Measurements from ENCODE around the gene OMP.
"Not testable (repeated sequence)": the region's sequence is repeated elsewhere in the genome, so short reads cannot be mapped to it uniquely, and the experiment has no call there.

Gene OMP

GRCh38 chr11:77102246-77103210, at the start of gene OMP:
Gene OMP, plus strand, starts transcription at chr11:77102840. Its CDS starts 0 bp downstream, at chr11:77102840.
- no peak for DNase-seq

- no peak for DNase-seq
Observed at GRCh38 chr11:77053217-77054015, 49.2 kb upstream of the OMP start.

- DNase-seq: no peak
Observed at GRCh38 chr11:77054084-77054483, 48.6 kb upstream of the OMP start.

GRCh38 chr11:77055101-77055561, 47.5 kb upstream of the OMP start:
- DNase-seq: no peak

- DNase-seq: no peak
Observed at GRCh38 chr11:77055913-77056312, 46.7 kb upstream of the OMP start.

- DNase-seq: no peak
Observed at GRCh38 chr11:77056814-77057402, 45.7 kb upstream of the OMP start.

- no peak for DNase-seq
Observed at GRCh38 chr11:77057938-77058474, 44.6 kb upstream of the OMP start.

GRCh38 chr11:77058900-77059299, 43.7 kb upstream of the OMP start:
- DNase-seq: no peak

GRCh38 chr11:77059806-77060205, 42.8 kb upstream of the OMP start:
- DNase-seq: no peak

GRCh38 chr11:77060234-77060633, 42.4 kb upstream of the OMP start:
- DNase-seq: no peak

- not testable (repeated sequence) for DNase-seq
Observed at GRCh38 chr11:77061258-77061657, 41.4 kb upstream of the OMP start.

GRCh38 chr11:77062924-77063323, 39.7 kb upstream of the OMP start:
- DNase-seq: no peak

- DNase-seq: no peak
Observed at GRCh38 chr11:77063407-77063806, 39.2 kb upstream of the OMP start.

- no peak for DNase-seq
Observed at GRCh38 chr11:77063861-77064260, 38.8 kb upstream of the OMP start.

- no peak for DNase-seq
Observed at GRCh38 chr11:77064648-77065217, 37.9 kb upstream of the OMP start.

GRCh38 chr11:77065878-77066228, 36.8 kb upstream of the OMP start:
- DNase-seq: no peak

- peak; percentile 84 to 88 for DNase-seq
Observed at GRCh38 chr11:77066229-77067042, 36.2 kb upstream of the OMP start, which contains the start of gene CAPN5. Gene CAPN5, plus strand, starts transcription at chr11:77066971. Its CDS starts 17,916 bp downstream, at chr11:77084887.

- DNase-seq: no peak
Observed at GRCh38 chr11:77067861-77068443, 34.7 kb upstream of the OMP start.

GRCh38 chr11:77068457-77069335, 33.9 kb upstream of the OMP start:
- DNase-seq: no peak

GRCh38 chr11:77069336-77069968, 33.2 kb upstream of the OMP start:
- DNase-seq: no peak

All from NCI-H2081 (cell line).